IPS DF 19.7 (cell line): ENCODE measurements around the gene DENND2D.

Source experiments
- DNase-seq: peaks from one replicate; pipeline ENCODE4 v3.0.0-alpha.2; 2013; ENCODE audit warnings: low read depth, low spot score

Gene DENND2D

GRCh38 chr1:111139956-111140679, 60.3 kb downstream of the DENND2D start, which contains the start of the genes CEPT1 and DRAM2:
CEPT1 (plus strand) TSS chr1:111140223; CDS start chr1:111147715, 7,492 bp downstream.
DRAM2 (minus strand) TSS chr1:111140093; CDS start chr1:111131554, 8,539 bp downstream.
- DNase-seq = peak; percentile 92

- DNase-seq = peak; percentile 23
Observed at GRCh38 chr1:111139324-111139955, 61.0 kb downstream of the DENND2D start.
